Smooth muscle cell (in vitro differentiated cells): ENCODE results near the gene UBE2D2. TPM values are rescaled to one million over a fixed set of nuclear protein-coding genes. Genes with fewer than 3 reads are reported as not detected.

ENCODE experiments used
- DNase-seq: peaks from one replicate; lab custom pipeline; 2025; ENCODE audit not compliant: unreplicated experiment; lab: John Stamatoyannopoulos, UW
- H2AFZ ChIP-seq: fragments of 200-600 bp; sonication (generic); 2 replicates; pipeline ENCODE4 v1.6.0; 2016; ENCODE audit warnings: antibody characterized with exemption, low read depth, mild to moderate bottlenecking
- H3F3A ChIP-seq: fragments of 200-600 bp; sonication (generic); 2 replicates; pipeline ENCODE4 v1.6.0; 2017; ENCODE audit warnings: antibody characterized with exemption, low read depth
- H3K27ac ChIP-seq: fragments of 200-600 bp; sonication (generic); 2 replicates; pipeline ENCODE4 v1.5.1; 2016; ENCODE audit warnings: low read depth, mild to moderate bottlenecking
- H3K27me3 ChIP-seq: fragments of 200-600 bp; sonication (generic); 2 replicates; pipeline ENCODE4 v1.6.1; 2016; ENCODE audit warnings: low read depth, mild to moderate bottlenecking
- H3K36me3 ChIP-seq: fragments of 200-600 bp; sonication (generic); 2 replicates; pipeline ENCODE4 v1.5.1; 2016; ENCODE audit warnings: low read depth
- H3K4me1 ChIP-seq: fragments of 200-600 bp; sonication (generic); 2 replicates; pipeline ENCODE4 v1.5.1; 2016; ENCODE audit warnings: low read depth
- H3K4me2 ChIP-seq: fragments of 200-600 bp; sonication (generic); 2 replicates; pipeline ENCODE4 v1.6.0; 2016; ENCODE audit warnings: mild to moderate bottlenecking
- H3K4me3 ChIP-seq: fragments of 200-600 bp; sonication (generic); 2 replicates; pipeline ENCODE4 v1.5.1; 2016; ENCODE audit warnings: mild to moderate bottlenecking
- H3K79me2 ChIP-seq: fragments of 200-600 bp; sonication (generic); 2 replicates; pipeline ENCODE4 v1.6.0; 2016; ENCODE audit warnings: low read depth, mild to moderate bottlenecking
- H3K9ac ChIP-seq: fragments of 200-600 bp; sonication (generic); 2 replicates; pipeline ENCODE4 v1.6.0; 2016; ENCODE audit warnings: low read depth
- H3K9me3 ChIP-seq: fragments of 200-600 bp; sonication (generic); replicated peaks from 2 replicates; pipeline ENCODE4 v1.5.1; 2016; ENCODE audit warnings: low read depth
- H4K20me1 ChIP-seq: fragments of 200-600 bp; sonication (generic); 2 replicates; pipeline ENCODE4 v1.6.0; 2016; ENCODE audit warnings: low read depth
- WGBS: methylation state at CpG from one replicate; pipeline ENCODE4 v1.1.7; 2016; ENCODE audit warnings: low lambda C conversion rate; 5-methylcytosine and 5-hydroxymethylcytosine counted together
- polyA plus RNA-seq: library from polyadenylated mRNA; unstranded; fragments of >200 nt; fragmentation: Nextera tagmentation; extraction: Ambion mirVana; gene quantifications from 2 replicates; pipeline ENCODE4 v1.2.1, GENCODE V29; 2016
- total RNA-seq: library from RNA; depleted of rRNA; stranded (reverse); fragments of >200 nt; gene quantifications from 2 replicates; pipeline ENCODE4 v1.2.3, GENCODE V29; 2014
- TF ChIP-seq, protein P1 (sequence below): fragments of 200-600 bp; sonication (generic); IDR thresholded peaks from 2 replicates; pipeline ENCODE4 v1.5.1; 2017; ENCODE audit warnings: borderline replicate concordance, mild to moderate bottlenecking, antibody characterized with exemption; ENCODE audit not compliant: insufficient read depth, poor library complexity, severe bottlenecking

The UBE2D2 gene
- total and polyA plus RNA-seq, 2 experiments from 2014 or later, result 69.3 to 174 TPM

DNA sequence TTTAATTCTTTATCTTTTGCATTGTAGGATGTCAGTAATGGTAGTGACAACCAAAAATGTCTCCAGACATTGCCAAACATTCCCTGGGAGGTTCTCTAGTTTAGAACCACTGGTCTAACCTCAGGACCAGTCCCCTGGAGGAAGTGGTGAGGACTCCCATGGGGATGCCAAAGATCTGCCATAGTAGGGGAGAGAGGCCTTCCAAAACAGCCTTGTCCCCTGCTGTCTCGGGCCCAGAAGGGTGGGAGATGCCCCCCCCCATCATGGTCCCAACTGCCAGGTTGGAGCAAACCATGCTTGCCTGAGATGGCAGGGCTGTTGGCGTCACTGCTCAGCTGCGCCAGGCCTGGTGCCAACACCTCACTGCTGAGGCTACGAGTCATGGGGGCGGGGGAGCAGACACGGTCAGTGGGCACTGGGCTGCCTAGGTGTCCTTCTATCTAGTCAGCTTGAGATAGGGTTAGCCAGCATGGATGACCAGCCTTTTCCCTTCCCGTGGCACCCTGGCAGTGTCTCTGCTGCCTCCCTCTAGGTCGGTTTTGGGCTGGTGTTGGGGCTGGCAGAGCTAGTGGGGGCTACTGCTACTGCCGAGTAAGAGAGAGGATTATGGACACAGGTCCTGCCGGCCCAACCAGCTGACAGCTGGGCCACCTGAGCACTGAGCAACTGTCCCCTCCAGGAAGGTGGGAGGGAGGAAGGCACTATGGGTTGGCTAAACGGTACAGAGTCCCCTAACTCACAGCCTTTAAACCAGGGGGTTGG is 78.7 kb downstream of the UBE2D2 start:
- H3K9me3 ChIP-seq, result no peaks in the 10 kb centered on the region
- no peaks in the 10 kb centered on the region for H3K27me3 ChIP-seq
- H3K36me3 ChIP-seq, result no peaks in the 10 kb centered on the region
- TF ChIP-seq, protein P1, sequence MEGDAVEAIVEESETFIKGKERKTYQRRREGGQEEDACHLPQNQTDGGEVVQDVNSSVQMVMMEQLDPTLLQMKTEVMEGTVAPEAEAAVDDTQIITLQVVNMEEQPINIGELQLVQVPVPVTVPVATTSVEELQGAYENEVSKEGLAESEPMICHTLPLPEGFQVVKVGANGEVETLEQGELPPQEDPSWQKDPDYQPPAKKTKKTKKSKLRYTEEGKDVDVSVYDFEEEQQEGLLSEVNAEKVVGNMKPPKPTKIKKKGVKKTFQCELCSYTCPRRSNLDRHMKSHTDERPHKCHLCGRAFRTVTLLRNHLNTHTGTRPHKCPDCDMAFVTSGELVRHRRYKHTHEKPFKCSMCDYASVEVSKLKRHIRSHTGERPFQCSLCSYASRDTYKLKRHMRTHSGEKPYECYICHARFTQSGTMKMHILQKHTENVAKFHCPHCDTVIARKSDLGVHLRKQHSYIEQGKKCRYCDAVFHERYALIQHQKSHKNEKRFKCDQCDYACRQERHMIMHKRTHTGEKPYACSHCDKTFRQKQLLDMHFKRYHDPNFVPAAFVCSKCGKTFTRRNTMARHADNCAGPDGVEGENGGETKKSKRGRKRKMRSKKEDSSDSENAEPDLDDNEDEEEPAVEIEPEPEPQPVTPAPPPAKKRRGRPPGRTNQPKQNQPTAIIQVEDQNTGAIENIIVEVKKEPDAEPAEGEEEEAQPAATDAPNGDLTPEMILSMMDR, result no peak
- no peak overlapping the region for H2AFZ ChIP-seq
- no peak overlapping the region for H3K27ac ChIP-seq
- H3F3A ChIP-seq, result peaks cover 9% of the 10 kb centered on the region
- H3K4me1 ChIP-seq, result peaks cover 36% of the 10 kb centered on the region
- H3K4me3 ChIP-seq, result no peak overlapping the region
- no peak for DNase-seq
- 88% methylated on average over 11 of the region's 11 CpGs for WGBS
- no peaks in the 10 kb centered on the region for H3K79me2 ChIP-seq
- no peak overlapping the region for H3K4me2 ChIP-seq
- H3K9ac ChIP-seq, result peak overlapping the region; percentile 97
- H4K20me1 ChIP-seq, result no peaks in the 10 kb centered on the region

DNA sequence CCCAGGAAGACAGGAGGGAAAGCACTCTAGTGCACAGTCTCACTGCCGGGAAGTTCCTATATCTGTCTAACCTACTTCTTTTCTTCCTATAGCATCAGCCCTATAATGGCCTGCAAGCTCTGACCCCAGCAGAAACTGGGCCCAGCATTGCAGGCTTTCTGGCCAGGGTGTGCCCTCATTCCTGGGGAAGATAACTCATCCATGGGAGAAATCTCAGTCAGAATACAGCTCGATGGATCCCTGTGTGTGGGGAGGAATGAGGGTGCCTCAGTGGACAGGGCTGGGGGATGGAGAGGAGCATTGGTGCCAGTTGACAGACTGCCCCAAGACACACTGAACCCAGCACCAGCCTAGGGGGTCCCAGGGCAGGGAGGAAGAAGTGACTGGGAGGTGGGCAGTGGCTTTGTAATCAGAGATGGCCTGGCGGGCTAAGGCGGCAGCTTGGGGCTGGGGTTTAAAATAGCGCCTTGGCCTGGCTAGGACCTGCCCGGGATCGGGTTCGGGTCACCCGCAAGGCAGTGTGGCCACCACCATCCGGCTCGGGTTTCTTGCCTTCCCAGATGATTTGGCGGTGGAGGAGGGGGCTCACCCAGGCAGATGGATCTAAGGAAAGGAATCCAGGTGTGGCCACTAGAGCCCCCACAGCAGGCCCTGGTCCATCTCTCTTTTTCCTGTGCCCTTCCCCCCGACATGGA is 79.4 kb downstream of the UBE2D2 start:
- H3K36me3 ChIP-seq, result no peaks in the 10 kb centered on the region
- no peak overlapping the region for H3K27ac ChIP-seq
- H3K79me2 ChIP-seq, result no peaks in the 10 kb centered on the region
- H3K27me3 ChIP-seq, result no peaks in the 10 kb centered on the region
- no peak overlapping the region for H3K4me3 ChIP-seq
- no peak overlapping the region for H3K4me2 ChIP-seq
- peaks cover 36% of the 10 kb centered on the region for H3K4me1 ChIP-seq
- TF ChIP-seq, protein P1, result no peak
- H4K20me1 ChIP-seq, result no peaks in the 10 kb centered on the region
- no peaks in the 10 kb centered on the region for H3K9me3 ChIP-seq
- no peak overlapping the region for H2AFZ ChIP-seq
- H3K9ac ChIP-seq, result no peak overlapping the region
- peaks cover 9% of the 10 kb centered on the region for H3F3A ChIP-seq
- WGBS, result 88% methylated on average over 13 of the region's 13 CpGs
- no peak for DNase-seq

DNA sequence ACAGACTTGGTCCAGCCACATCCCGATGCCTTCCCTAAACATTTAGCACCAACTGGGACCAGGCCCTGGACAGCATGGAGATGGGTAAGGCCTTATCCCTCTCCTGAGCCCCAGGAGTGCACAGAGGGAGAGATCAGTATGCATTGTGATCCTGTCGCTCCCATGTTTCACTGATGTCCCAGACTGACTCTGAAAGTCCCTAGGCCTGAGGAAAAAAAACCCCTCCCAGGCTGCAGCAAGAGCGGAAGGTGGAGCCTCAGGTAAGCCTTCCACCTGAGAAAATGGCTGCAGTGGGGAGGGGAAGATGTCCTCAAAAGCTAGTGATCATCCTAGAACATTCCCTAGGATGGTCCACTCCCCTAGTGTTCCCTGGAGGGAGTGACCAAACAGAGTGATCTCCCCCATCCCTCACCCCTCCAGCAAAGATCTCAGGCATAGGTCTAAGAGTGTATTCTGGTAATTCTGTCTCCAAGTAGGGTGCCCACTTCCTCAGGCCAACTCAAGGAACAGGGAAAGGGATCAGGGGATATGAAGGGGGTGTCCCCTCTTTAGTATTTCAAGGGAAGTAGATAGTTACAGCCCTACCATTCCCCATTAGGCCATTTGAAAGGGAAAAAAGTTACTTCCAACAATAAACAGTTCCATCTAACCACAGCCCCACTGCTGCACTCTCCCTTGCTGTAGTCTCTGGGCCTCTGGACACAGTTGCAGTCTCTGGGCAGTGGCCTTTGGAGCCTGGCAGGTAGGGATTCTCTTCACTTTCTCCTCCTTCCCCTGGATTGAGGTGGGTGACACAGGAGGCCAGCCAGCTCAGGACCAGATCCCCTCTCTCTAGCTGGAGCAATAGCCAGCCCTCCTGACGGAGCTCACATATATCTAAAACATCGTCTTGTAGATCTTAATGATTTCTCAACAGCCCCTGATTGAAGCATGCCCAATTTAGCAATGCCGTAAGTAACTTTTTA is 80.3 kb downstream of the UBE2D2 start:
- Histone ChIP-seq H3K4me1 (peaks cover 36% of the 10 kb centered on the region), H3K9me3 (no peaks in the 10 kb centered on the region), H2AFZ (no peak overlapping the region), H3K4me2 (no peak overlapping the region), H3K36me3 (no peaks in the 10 kb centered on the region), H3K27ac (peak overlapping the region; percentile 1), H3K79me2 (no peaks in the 10 kb centered on the region), H3K27me3 (no peaks in the 10 kb centered on the region), H3F3A (peaks cover 9% of the 10 kb centered on the region), H3K9ac (no peak overlapping the region), H4K20me1 (no peaks in the 10 kb centered on the region), H3K4me3 (no peak overlapping the region)
- 76% methylated on average over 6 of the region's 6 CpGs for WGBS
- TF ChIP-seq, protein P1, result no peak
- DNase-seq, result no peak
